Natural killer cell (primary cell): ENCODE measurements around the gene AIFM3. TPM values are rescaled to one million over a fixed set of nuclear protein-coding genes. Genes with fewer than 3 reads are reported as not detected.

Experiments used
- ATAC-seq, 3 donors: fragments of 150-1000 bp in 2 of 3; fragments of 200-7000 bp in 1 of 3; cut with Tn5 transposase; 1 replicate in 1 of 3; 2 replicates in 2 of 3; pipeline ENCODE4 v1.10.0; 2021; ENCODE audit warnings: mild to moderate bottlenecking in 2 of 3, moderate library complexity in 2 of 3
- DNase-seq, 2 donors: peaks; one replicate each; pipeline versions ENCODE4 v3.0.0 to v3.0.0-alpha.2; 2013 to 2021; ENCODE audit warnings: mixed read lengths in 1 of 2
- H3K27ac ChIP-seq: one replicate; pipeline ENCODE4 v1.5.1; 2013; ENCODE audit warnings: mild to moderate bottlenecking, low read length
- H3K27me3 ChIP-seq: one replicate; pipeline ENCODE4 v1.6.1; 2013; ENCODE audit warnings: low read length; ENCODE audit not compliant: control insufficient read depth, insufficient read depth
- H3K36me3 ChIP-seq: one replicate; pipeline ENCODE4 v1.6.1; 2013; ENCODE audit warnings: low read length; ENCODE audit not compliant: control insufficient read depth, insufficient read depth
- H3K4me1 ChIP-seq: one replicate; pipeline ENCODE4 v1.6.1; 2013; ENCODE audit warnings: low read length; ENCODE audit not compliant: control insufficient read depth, insufficient read depth
- H3K4me3 ChIP-seq: one replicate; pipeline ENCODE4 v1.5.1; 2013; ENCODE audit warnings: low read length
- H3K9me3 ChIP-seq: one replicate; pipeline ENCODE4 v1.6.1; 2013; ENCODE audit warnings: low read length; ENCODE audit not compliant: control insufficient read depth, insufficient read depth
- H3K27ac Mint-ChIP-seq, 2 donors: one replicate each; pipeline ENCODE4 v1.8.0; 2022; ENCODE audit warnings: mild to moderate bottlenecking in 2 of 2, mixed read lengths in 2 of 2, moderate library complexity in 1 of 2
- H3K27me3 Mint-ChIP-seq, 2 donors: one replicate each; pipeline ENCODE4 v1.8.0; 2022; ENCODE audit warnings: low read depth in 2 of 2, mixed read lengths in 2 of 2
- H3K36me3 Mint-ChIP-seq: one replicate; pipeline ENCODE4 v1.8.0; 2022; ENCODE audit warnings: mixed read lengths
- H3K4me1 Mint-ChIP-seq, 2 donors: one replicate each; pipeline ENCODE4 v1.8.0; 2022; ENCODE audit warnings: mixed read lengths in 2 of 2
- H3K4me3 Mint-ChIP-seq: one replicate; pipeline ENCODE4 v1.8.0; 2022; ENCODE audit warnings: mild to moderate bottlenecking, moderate library complexity, mixed read lengths
- H3K9me3 Mint-ChIP-seq, 2 donors: one replicate each; pipeline ENCODE4 v1.8.0; 2022; ENCODE audit warnings: mixed read lengths in 2 of 2
- CTCF ChIP-seq: fragments of 200-600 bp; IDR thresholded peaks from one replicate; pipeline ENCODE4 v1.8.0; 2022; ENCODE audit warnings: antibody characterized with exemption
- whole genome bisulfite sequencing: methylation state at CpG from one replicate; pipeline ENCODE4 v1.1.7; 2013; ENCODE audit warnings: missing lambda C conversion rate; ENCODE audit not compliant: insufficient coverage; 5-methylcytosine and 5-hydroxymethylcytosine counted together
- intact Hi-C: fragments of 100-400 bp; cut with micrococcal nuclease; formaldehyde crosslinking; loops from one replicate; pipeline ENCODE4 v1.14.2; 2022
- total RNA-seq, 4 donors: library from RNA; stranded (reverse); fragments of 120-200 nt in 1 of 4; gene quantifications; one replicate each; pipeline versions ENCODE4 v1.2.3 to v1.2.4, GENCODE V29; 2013 to 2022

AIFM3 gene
- total RNA-seq, 3 donors from 2014 or later (not counting 1 experiment from before 2014, with no cell fraction given), result 1.5 to 2.3 (median 2.2) TPM

GRCh38 chr22:21022507-21022906, 55.5 kb downstream of the AIFM3 start:
- 82% methylated on average over 8 of the region's 10 CpGs for WGBS
- H3K9me3 Mint-ChIP-seq, result no peaks in the 10 kb centered on the region
- Histone ChIP-seq H3K9me3 (no peaks in the 10 kb centered on the region), H3K27ac (no peak overlapping the region), H3K36me3 (no peaks in the 10 kb centered on the region), H3K4me1 (peaks cover 10% of the 10 kb centered on the region), H3K4me3 (no peak overlapping the region), H3K27me3 (no peaks in the 10 kb centered on the region)
- H3K27me3 Mint-ChIP-seq, result no peaks in the 10 kb centered on the region
- H3K27ac Mint-ChIP-seq, result no peak overlapping the region
- no peaks in the 10 kb centered on the region for H3K36me3 Mint-ChIP-seq
- ATAC-seq, result no peak
- no peak for TF ChIP-seq CTCF
- H3K4me1 Mint-ChIP-seq, result peaks cover 6 to 10% of the 10 kb centered on the region in 2 donors
- no peak for DNase-seq
- intact Hi-C loops, result no loop called here
- no peak overlapping the region for H3K4me3 Mint-ChIP-seq

- no peaks in the 10 kb centered on the region for H3K27me3 Mint-ChIP-seq
- 83% methylated on average over 13 of the region's 13 CpGs for WGBS
- H3K9me3 Mint-ChIP-seq, result no peaks in the 10 kb centered on the region
- Histone ChIP-seq H3K4me3 (no peak overlapping the region), H3K4me1 (peaks cover 10% of the 10 kb centered on the region), H3K27ac (no peak overlapping the region), H3K27me3 (no peaks in the 10 kb centered on the region), H3K9me3 (no peaks in the 10 kb centered on the region), H3K36me3 (no peaks in the 10 kb centered on the region)
- ATAC-seq, result no peak
- DNase-seq, result no peak
- intact Hi-C loops, result no loop called here
- H3K36me3 Mint-ChIP-seq, result no peaks in the 10 kb centered on the region
- H3K27ac Mint-ChIP-seq, result no peak overlapping the region
- no peak for TF ChIP-seq CTCF
- no peak overlapping the region for H3K4me3 Mint-ChIP-seq
- H3K4me1 Mint-ChIP-seq, result peaks cover 6 to 10% of the 10 kb centered on the region in 2 donors
These were observed 56.0 kb downstream of the AIFM3 start for GRCh38 chr22:21022955-21023614.

GRCh38 chr22:21025266-21025665, 58.2 kb downstream of the AIFM3 start:
- H3K36me3 ChIP-seq, result no peaks in the 10 kb centered on the region
- H3K27me3 ChIP-seq, result no peaks in the 10 kb centered on the region
- H3K27ac Mint-ChIP-seq, result peak overlapping the region in 1 of 2 donors; percentile 42
- no peak overlapping the region for H3K4me3 ChIP-seq
- TF ChIP-seq CTCF, result no peak
- ATAC-seq (peak in 1 of 3 donors; percentile 48), DNase-seq (peak in 1 of 2 donors; percentile 31)
- H3K4me1 Mint-ChIP-seq, result peaks cover 6 to 10% of the 10 kb centered on the region in 2 donors
- 40% methylated on average over 8 of the region's 8 CpGs for WGBS
- peaks cover 0 to 3% of the 10 kb centered on the region in 2 donors for H3K27me3 Mint-ChIP-seq
- H3K4me3 Mint-ChIP-seq, result no peak overlapping the region
- no peak overlapping the region for H3K27ac ChIP-seq
- no peaks in the 10 kb centered on the region for H3K9me3 Mint-ChIP-seq
- H3K9me3 ChIP-seq, result no peaks in the 10 kb centered on the region
- intact Hi-C loops, result no loop called here
- no peaks in the 10 kb centered on the region for H3K36me3 Mint-ChIP-seq
- H3K4me1 ChIP-seq, result peaks cover 10% of the 10 kb centered on the region
